ENCODE measurements around the gene MYO1F.

GRCh38 chr19:8503510-8503909 is 73.7 kb downstream of the MYO1F start:
- TF ChIP-seq CTCF (conservative IDR thresholded peaks at IDR 0.05) (no peak), ZFX (IDR thresholded peaks at IDR 0.05) (no peak)

All from C4-2B (cell line).